DOHH2 (cell line): Measurements from ENCODE around the gene CRB3.

Source experiments
- H3F3A ChIP-seq: fragments of 200-600 bp; sonication (generic), shearing (Covaris generic); 2 replicates; pipeline ENCODE4 v1.6.0; 2016; ENCODE audit warnings: antibody characterized with exemption, mild to moderate bottlenecking; ENCODE audit not compliant: control insufficient read depth, insufficient read depth
- H3K27ac ChIP-seq: fragments of 200-600 bp; sonication (generic); 2 replicates; pipeline ENCODE4 v1.5.1; 2014; ENCODE audit warnings: low read depth, mild to moderate bottlenecking, low read length, moderate library complexity
- H3K27me3 ChIP-seq: fragments of 200-600 bp; sonication (generic); 2 replicates; pipeline ENCODE4 v1.6.1; 2014; ENCODE audit warnings: mild to moderate bottlenecking, low read length, mixed read lengths; ENCODE audit not compliant: control insufficient read depth
- H3K36me3 ChIP-seq: fragments of 200-600 bp; sonication (generic); 2 replicates; pipeline ENCODE4 v1.6.1; 2014; ENCODE audit warnings: mild to moderate bottlenecking, low read length, moderate library complexity, mixed read lengths; ENCODE audit not compliant: control insufficient read depth
- H3K4me1 ChIP-seq: fragments of 200-600 bp; sonication (generic); 2 replicates; pipeline ENCODE4 v1.6.1; 2014; ENCODE audit warnings: mild to moderate bottlenecking, low read length, mixed read lengths; ENCODE audit not compliant: control insufficient read depth
- H3K4me2 ChIP-seq: fragments of 200-600 bp; sonication (generic); 2 replicates; pipeline ENCODE4 v1.6.0; 2014; ENCODE audit warnings: mild to moderate bottlenecking, low read length, moderate library complexity
- H3K4me3 ChIP-seq: fragments of 200-600 bp; sonication (generic); 2 replicates; pipeline ENCODE4 v1.5.1; 2014; ENCODE audit warnings: mild to moderate bottlenecking, low read length, mixed read lengths
- H3K79me2 ChIP-seq: fragments of 200-600 bp; sonication (generic); 2 replicates; pipeline ENCODE4 v1.6.1; 2014; ENCODE audit warnings: mild to moderate bottlenecking, low read length, mixed read lengths; ENCODE audit not compliant: control insufficient read depth
- H3K9me2 ChIP-seq: fragments of 200-600 bp; sonication (generic); replicated peaks from 2 replicates; pipeline ENCODE4 v1.6.1; 2014; ENCODE audit warnings: mild to moderate bottlenecking, low read length, mixed read lengths; ENCODE audit not compliant: control insufficient read depth
- H3K9me3 ChIP-seq: fragments of 200-600 bp; sonication (generic); 2 replicates; pipeline ENCODE4 v1.6.1; 2014; ENCODE audit warnings: antibody characterized with exemption, low read length, mixed read lengths; ENCODE audit not compliant: control insufficient read depth, insufficient read depth
- H4K20me1 ChIP-seq: fragments of 200-600 bp; sonication (generic); 2 replicates; pipeline ENCODE4 v1.6.0; 2014; ENCODE audit warnings: low read depth, mild to moderate bottlenecking, antibody characterized with exemption, low read length, moderate library complexity; ENCODE audit not compliant: control insufficient read depth, insufficient read depth
- CTCF ChIP-seq: fragments of 200-600 bp; sonication (generic); IDR thresholded peaks from one replicate; pipeline ENCODE4 v1.5.1; 2014; ENCODE audit warnings: antibody characterized with exemption, mild to moderate bottlenecking, low read depth, low read length; ENCODE audit not compliant: poor library complexity, severe bottlenecking
- EZH2phosphoT487 ChIP-seq: fragments of 200-600 bp; sonication (generic); IDR thresholded peaks from 2 replicates; pipeline ENCODE4 v1.6.1; 2017; ENCODE audit warnings: borderline replicate concordance, mild to moderate bottlenecking, antibody characterized with exemption, low read length, moderate library complexity, mixed read lengths

Gene CRB3

GRCh38 chr19:6433165-6433564 lies 30.9 kb upstream of the CRB3 start:
- H4K20me1 ChIP-seq, result no peaks in the 10 kb centered on the region
- H3K4me3 ChIP-seq, result no peak overlapping the region
- H3K27me3 ChIP-seq, result no peaks in the 10 kb centered on the region
- no peaks in the 10 kb centered on the region for H3K36me3 ChIP-seq
- H3K4me1 ChIP-seq, result peaks cover 16% of the 10 kb centered on the region
- H3F3A ChIP-seq, result no peaks in the 10 kb centered on the region
- peaks cover 18% of the 10 kb centered on the region for H3K79me2 ChIP-seq
- no peak overlapping the region for H3K4me2 ChIP-seq
- H3K9me2 ChIP-seq, result no peaks in the 10 kb centered on the region
- H3K9me3 ChIP-seq, result no peaks in the 10 kb centered on the region
- no peak for TF ChIP-seq CTCF
- TF ChIP-seq EZH2phosphoT487, result no peak
- no peak overlapping the region for H3K27ac ChIP-seq

DNA sequence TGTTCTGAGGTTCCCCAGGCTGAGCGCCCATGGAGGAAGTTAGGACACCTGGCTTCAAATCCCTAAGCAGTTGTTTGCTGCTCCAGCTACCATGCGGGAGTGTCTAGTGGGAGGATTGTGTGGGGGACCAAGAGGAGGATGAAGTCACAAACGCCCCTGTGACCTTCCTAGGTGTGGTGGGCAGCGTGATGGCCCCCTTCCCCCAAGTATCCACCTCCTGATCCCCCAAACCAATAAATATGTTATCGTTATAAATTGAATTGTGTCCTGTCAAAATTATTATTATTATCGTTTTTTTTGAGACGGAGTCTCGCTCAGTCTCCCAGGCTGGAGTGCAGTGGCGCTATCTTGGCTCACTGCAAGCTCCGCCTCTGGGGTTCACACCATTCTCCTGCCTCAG lies 30.4 kb upstream of the CRB3 start, which contains the start of gene SLC25A41:
Gene SLC25A41, minus strand, starts transcription at position 101 of the 400 bp plus-strand sequence. Its CDS starts 70 bp downstream, at position 31.
- H4K20me1 ChIP-seq, result no peaks in the 10 kb centered on the region
- no peaks in the 10 kb centered on the region for H3K27me3 ChIP-seq
- no peaks in the 10 kb centered on the region for H3K9me2 ChIP-seq
- no peaks in the 10 kb centered on the region for H3F3A ChIP-seq
- no peak within 1 kb of the TSS for H3K4me3 ChIP-seq
- no peaks in the 10 kb centered on the region for H3K36me3 ChIP-seq
- no peak within 1 kb of the TSS for H3K4me2 ChIP-seq
- no peak within 1 kb of the TSS for H3K27ac ChIP-seq
- no peak for TF ChIP-seq EZH2phosphoT487
- no peak for TF ChIP-seq CTCF
- H3K79me2 ChIP-seq, result peaks cover 18% of the 10 kb centered on the region
- peaks cover 16% of the 10 kb centered on the region for H3K4me1 ChIP-seq
- no peaks in the 10 kb centered on the region for H3K9me3 ChIP-seq

DNA sequence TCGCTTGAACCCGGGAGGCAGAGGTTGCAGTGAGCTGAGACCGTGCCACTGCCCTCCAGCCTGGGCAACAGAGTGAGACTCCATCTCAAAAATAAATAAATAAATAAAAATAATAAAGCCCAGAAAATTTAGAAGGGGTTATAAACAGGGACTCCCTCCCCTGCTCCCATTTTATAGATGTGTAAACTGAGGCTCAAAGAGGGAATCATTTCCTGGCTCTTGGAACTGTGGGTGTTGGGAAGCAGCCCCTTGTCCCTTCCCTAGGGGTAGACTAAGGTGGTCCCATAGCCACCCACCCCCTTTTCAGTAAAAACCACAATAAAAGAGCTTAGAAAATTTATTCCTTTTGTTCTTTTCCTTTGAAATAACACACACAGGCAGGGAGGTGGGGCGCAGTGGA lies 24.3 kb upstream of the CRB3 start:
- H3K36me3 ChIP-seq, result no peaks in the 10 kb centered on the region; the same call in 1 of the 2 replicates
- no peaks in the 10 kb centered on the region for H4K20me1 ChIP-seq
- H3K9me3 ChIP-seq, result no peaks in the 10 kb centered on the region
- H3K4me1 ChIP-seq, result 0 out of 2 replicates have a peak, but pooled peaks cover 3% of the 10 kb centered on the region
- H3K79me2 ChIP-seq, result no peaks in the 10 kb centered on the region
- no peak overlapping the region for H3K27ac ChIP-seq
- H3K4me2 ChIP-seq, result no peak overlapping the region
- no peaks in the 10 kb centered on the region for H3F3A ChIP-seq
- no peaks in the 10 kb centered on the region for H3K27me3 ChIP-seq
- TF ChIP-seq CTCF (no peak), EZH2phosphoT487 (no peak)
- H3K9me2 ChIP-seq, result no peaks in the 10 kb centered on the region
- H3K4me3 ChIP-seq, result no peak overlapping the region

DNA sequence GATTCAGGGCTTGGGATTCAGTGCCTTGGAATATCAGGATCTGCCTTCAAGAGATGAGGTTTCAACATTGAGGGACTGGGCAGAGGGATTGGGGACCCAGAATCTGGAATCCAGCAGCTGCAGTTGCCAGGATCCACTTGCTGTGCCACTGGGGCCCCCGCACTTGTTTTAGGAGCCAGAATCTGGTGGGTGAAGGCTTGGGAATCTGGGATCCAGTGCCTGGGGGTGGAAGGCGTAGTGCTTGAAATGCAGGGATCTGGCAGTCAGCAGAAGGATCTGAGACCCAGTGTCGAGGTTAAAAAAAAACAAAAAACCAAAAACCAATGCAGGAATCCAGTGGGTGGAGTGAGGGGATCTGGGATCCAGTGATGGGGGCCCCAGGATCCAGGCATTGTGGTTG lies 23.2 kb upstream of the CRB3 start:
- Histone ChIP-seq H3K27ac (no peak overlapping the region), H3K9me3 (no peaks in the 10 kb centered on the region), H3K79me2 (no peaks in the 10 kb centered on the region), H4K20me1 (no peaks in the 10 kb centered on the region), H3F3A (no peaks in the 10 kb centered on the region), H3K27me3 (no peaks in the 10 kb centered on the region), H3K4me3 (no peak overlapping the region), H3K9me2 (no peaks in the 10 kb centered on the region), H3K4me2 (no peak overlapping the region), H3K36me3 (no peaks in the 10 kb centered on the region; the same call in 1 of the 2 replicates), H3K4me1 (0 out of 2 replicates have a peak, but pooled peaks cover 3% of the 10 kb centered on the region)
- no peak for TF ChIP-seq CTCF
- no peak for TF ChIP-seq EZH2phosphoT487
